OCI-LY7 (cell line): ENCODE results near the gene PLTP. TPM values are rescaled to one million over a fixed set of nuclear protein-coding genes. Genes with fewer than 3 reads are reported as not detected.

Source experiments
- BruUV-seq: library from RNA; stranded (reverse); fragments of 400-500 nt; replicated peaks from 2 replicates; lab custom pipeline; 2021; lab: Mats Ljungman, UMichigan
- CTCF ChIA-PET: fragments of 300-600 bp; sonication (Branson Sonifier 250); formaldehyde crosslinking; loops from one replicate; lab custom pipeline; 2022; ENCODE audit warnings: antibody characterized with exemption; ENCODE audit not compliant: unreplicated experiment; lab: Charles Lee
- POLR2A ChIA-PET: fragments of 300-600 bp; sonication (Branson Sonifier 250); formaldehyde crosslinking; loops from one replicate; lab custom pipeline; 2022; ENCODE audit warnings: antibody characterized with exemption; lab: Charles Lee
- DNase-seq: peaks from one replicate; pipeline ENCODE4 v3.0.0-alpha.2; 2015; ENCODE audit warnings: low spot score
- H2AFZ ChIP-seq: fragments of 200-600 bp; sonication (generic), shearing (Covaris generic); 2 replicates; pipeline ENCODE4 v1.6.1; 2014; ENCODE audit warnings: mild to moderate bottlenecking, antibody characterized with exemption, low read length, moderate library complexity
- H3K27ac ChIP-seq: fragments of 200-600 bp; sonication (generic); 2 replicates; pipeline ENCODE4 v1.5.1; 2014; ENCODE audit warnings: mixed run types, low read depth, mild to moderate bottlenecking, moderate library complexity, low read length, inconsistent platforms; ENCODE audit not compliant: poor library complexity, severe bottlenecking
- H3K36me3 ChIP-seq: fragments of 200-600 bp; sonication (generic); 2 replicates; pipeline ENCODE4 v1.6.1; 2014; ENCODE audit warnings: mild to moderate bottlenecking, antibody characterized with exemption, low read length, moderate library complexity, mixed read lengths; ENCODE audit not compliant: insufficient read depth
- H3K4me1 ChIP-seq: fragments of 200-600 bp; sonication (generic); 2 replicates; pipeline ENCODE4 v1.5.1; 2014; ENCODE audit warnings: mild to moderate bottlenecking, low read length; ENCODE audit not compliant: insufficient read depth, poor library complexity, severe bottlenecking
- H3K4me2 ChIP-seq: fragments of 200-600 bp; sonication (generic); 2 replicates; pipeline ENCODE4 v1.6.1; 2014; ENCODE audit warnings: mild to moderate bottlenecking, low read length
- H3K4me3 ChIP-seq: fragments of 200-600 bp; sonication (generic); 2 replicates; pipeline ENCODE4 v1.5.1; 2014; ENCODE audit warnings: mild to moderate bottlenecking, low read depth, low read length; ENCODE audit not compliant: poor library complexity, severe bottlenecking
- H3K79me2 ChIP-seq: fragments of 200-600 bp; sonication (generic); 2 replicates; pipeline ENCODE4 v1.6.1; 2016; ENCODE audit warnings: low read depth, mild to moderate bottlenecking, low read length, moderate library complexity, mixed read lengths; ENCODE audit not compliant: insufficient read depth
- H3K9me2 ChIP-seq: fragments of 200-600 bp; sonication (generic); 2 replicates; pipeline ENCODE4 v1.6.1; 2016; ENCODE audit warnings: mild to moderate bottlenecking, low read length, mixed read lengths; ENCODE audit not compliant: insufficient read depth
- H3K9me3 ChIP-seq: fragments of 200-600 bp; sonication (generic); 2 replicates; pipeline ENCODE4 v1.6.1; 2014; ENCODE audit warnings: mild to moderate bottlenecking, mixed run types, low read length, mixed read lengths
- H4K20me1 ChIP-seq: fragments of 200-600 bp; sonication (generic); 2 replicates; pipeline ENCODE4 v1.6.1; 2014; ENCODE audit warnings: mild to moderate bottlenecking, antibody characterized with exemption, low read length, moderate library complexity, mixed read lengths; ENCODE audit not compliant: insufficient read depth
- EZH2phosphoT487 ChIP-seq: fragments of 200-600 bp; sonication (generic); IDR thresholded peaks from 2 replicates; pipeline ENCODE4 v1.6.1; 2018; ENCODE audit warnings: low read depth, borderline replicate concordance, mild to moderate bottlenecking, mixed run types, antibody characterized with exemption, low read length, moderate library complexity, mixed read lengths
- intact Hi-C: fragments of 100-400 bp; cut with micrococcal nuclease; formaldehyde crosslinking; loops from one replicate; pipeline ENCODE4 v1.10.0; 2022; ENCODE audit not compliant: unreplicated experiment
- total RNA-seq, 2 experiments: library from RNA; depleted of rRNA in 1 of 2; stranded (reverse); fragments of >200 nt in 1 of 2; shearing (Covaris generic) in 1 of 2; gene quantifications; 2 replicates each; pipeline ENCODE4 v1.2.3, GENCODE V29; 2014 to 2022
- TF ChIP-seq, protein P1 (sequence below): fragments of 200-600 bp; sonication (generic); conservative IDR thresholded peaks from 2 replicates; pipeline ENCODE4 v1.5.1; 2014; ENCODE audit warnings: mild to moderate bottlenecking, antibody characterized with exemption, low read length, moderate library complexity, mixed read lengths

PLTP gene
- total RNA-seq, 2 experiments from 2014 or later = 12.7 to 17.1 TPM

DNA sequence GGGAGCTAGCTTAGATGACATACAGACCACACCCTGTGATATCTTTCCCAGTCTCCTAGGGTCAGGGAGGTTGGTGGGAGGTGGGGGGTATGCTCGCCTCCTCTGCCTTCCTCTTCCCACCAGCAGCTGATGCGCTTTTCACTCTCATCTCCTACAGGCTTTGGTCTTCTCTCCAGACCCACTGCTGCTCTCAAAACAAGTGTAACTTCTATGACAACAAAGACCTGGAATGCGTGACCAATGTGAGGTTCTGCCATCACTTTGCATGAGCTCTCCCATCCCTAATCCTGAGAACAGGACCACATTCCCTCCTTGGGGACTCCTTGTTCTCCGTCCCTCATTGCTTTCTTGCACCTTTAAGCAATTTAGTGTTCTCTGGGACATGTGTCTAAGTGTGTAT is 18.1 kb downstream of the PLTP start:
- TF ChIP-seq, protein P1, sequence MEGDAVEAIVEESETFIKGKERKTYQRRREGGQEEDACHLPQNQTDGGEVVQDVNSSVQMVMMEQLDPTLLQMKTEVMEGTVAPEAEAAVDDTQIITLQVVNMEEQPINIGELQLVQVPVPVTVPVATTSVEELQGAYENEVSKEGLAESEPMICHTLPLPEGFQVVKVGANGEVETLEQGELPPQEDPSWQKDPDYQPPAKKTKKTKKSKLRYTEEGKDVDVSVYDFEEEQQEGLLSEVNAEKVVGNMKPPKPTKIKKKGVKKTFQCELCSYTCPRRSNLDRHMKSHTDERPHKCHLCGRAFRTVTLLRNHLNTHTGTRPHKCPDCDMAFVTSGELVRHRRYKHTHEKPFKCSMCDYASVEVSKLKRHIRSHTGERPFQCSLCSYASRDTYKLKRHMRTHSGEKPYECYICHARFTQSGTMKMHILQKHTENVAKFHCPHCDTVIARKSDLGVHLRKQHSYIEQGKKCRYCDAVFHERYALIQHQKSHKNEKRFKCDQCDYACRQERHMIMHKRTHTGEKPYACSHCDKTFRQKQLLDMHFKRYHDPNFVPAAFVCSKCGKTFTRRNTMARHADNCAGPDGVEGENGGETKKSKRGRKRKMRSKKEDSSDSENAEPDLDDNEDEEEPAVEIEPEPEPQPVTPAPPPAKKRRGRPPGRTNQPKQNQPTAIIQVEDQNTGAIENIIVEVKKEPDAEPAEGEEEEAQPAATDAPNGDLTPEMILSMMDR = no peak
- no peak for TF ChIP-seq EZH2phosphoT487
- Histone ChIP-seq H3K9me3 (no peaks in the 10 kb centered on the region), H3K36me3 (peaks cover 4% of the 10 kb centered on the region), H3K27ac (no peak overlapping the region), H3K9me2 (no peaks in the 10 kb centered on the region), H3K79me2 (no peaks in the 10 kb centered on the region), H4K20me1 (no peaks in the 10 kb centered on the region), H3K4me3 (no peak overlapping the region), H3K4me2 (no peak overlapping the region), H2AFZ (no peak overlapping the region), H3K4me1 (peaks cover 15% of the 10 kb centered on the region)
- BruUV-seq = no TSS peak
- ChIA-PET POLR2A (interaction anchor here (1.2 kb wide), 1 partner anchor 37 kb away, joined by 3 read pairs; the partner anchor contains the start of genes ACOT8 and ZSWIM3), CTCF (no interaction called here)
- intact Hi-C loops = no loop called here
- no peak for DNase-seq

DNA sequence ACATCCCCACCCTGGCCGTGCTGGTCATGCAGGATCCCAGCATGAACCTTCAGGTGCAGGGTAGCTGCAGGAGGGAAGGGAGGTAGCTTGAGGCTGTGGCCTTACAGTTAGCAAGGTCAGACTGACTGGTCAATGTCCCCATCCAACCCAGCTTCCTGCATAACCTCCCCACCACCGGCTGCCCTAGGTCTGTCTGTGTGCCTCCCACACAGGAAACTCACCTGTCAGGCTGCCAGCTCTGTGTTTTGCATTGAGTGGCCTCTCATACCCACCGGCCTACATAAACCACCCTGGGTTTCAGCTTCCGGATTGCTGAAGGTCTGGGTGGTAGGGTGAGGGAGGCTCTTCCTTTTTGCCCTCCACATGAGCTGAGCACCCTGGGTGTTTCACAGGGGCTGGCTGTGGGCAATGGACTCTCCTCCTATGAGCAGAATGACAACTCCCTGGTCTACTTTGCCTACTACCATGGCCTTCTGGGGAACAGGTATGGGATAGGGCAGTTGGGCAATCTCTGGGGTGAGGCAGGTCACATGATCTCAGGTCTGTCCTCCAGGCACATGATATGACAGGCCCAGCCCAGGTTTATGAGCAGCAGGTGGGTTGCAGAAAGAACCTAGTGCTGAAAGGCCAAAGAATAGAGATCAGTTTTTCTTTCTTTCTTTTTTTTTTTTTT is 19.0 kb downstream of the PLTP start:
- H3K9me2 ChIP-seq = no peaks in the 10 kb centered on the region
- no peak overlapping the region for H3K27ac ChIP-seq
- POLR2A ChIA-PET = interaction anchor here (1.0 to 1.1 kb wide), 2 partner anchors 12 to 93 kb away, joined by 3 to 4 read pairs; no protein-coding TSS in a partner anchor
- no peaks in the 10 kb centered on the region for H4K20me1 ChIP-seq
- H3K36me3 ChIP-seq = peaks cover 4% of the 10 kb centered on the region
- H3K4me3 ChIP-seq = no peak overlapping the region
- no peak for DNase-seq
- H2AFZ ChIP-seq = no peak overlapping the region
- BruUV-seq = no TSS peak
- no peaks in the 10 kb centered on the region for H3K9me3 ChIP-seq
- CTCF ChIA-PET = no interaction called here
- H3K4me2 ChIP-seq = no peak overlapping the region
- H3K4me1 ChIP-seq = peaks cover 15% of the 10 kb centered on the region
- no peaks in the 10 kb centered on the region for H3K79me2 ChIP-seq
- TF ChIP-seq EZH2phosphoT487 = no peak
- TF ChIP-seq, protein P1 = no peak
- intact Hi-C loops = no loop called here
